NCI-H524 (cell line): ENCODE measurements around the gene STX5.
A peak's percentile ranks its signal among the peaks of the same experiment; 100 is the strongest.
"Not testable (repeated sequence)": the region's sequence is repeated elsewhere in the genome, so short reads cannot be mapped to it uniquely, and the experiment has no call there.

Source experiments
- DNase-seq, 2 experiments: peaks; one replicate each; lab custom pipeline; 2025; lab: John Stamatoyannopoulos, UW

STX5 gene

DNA sequence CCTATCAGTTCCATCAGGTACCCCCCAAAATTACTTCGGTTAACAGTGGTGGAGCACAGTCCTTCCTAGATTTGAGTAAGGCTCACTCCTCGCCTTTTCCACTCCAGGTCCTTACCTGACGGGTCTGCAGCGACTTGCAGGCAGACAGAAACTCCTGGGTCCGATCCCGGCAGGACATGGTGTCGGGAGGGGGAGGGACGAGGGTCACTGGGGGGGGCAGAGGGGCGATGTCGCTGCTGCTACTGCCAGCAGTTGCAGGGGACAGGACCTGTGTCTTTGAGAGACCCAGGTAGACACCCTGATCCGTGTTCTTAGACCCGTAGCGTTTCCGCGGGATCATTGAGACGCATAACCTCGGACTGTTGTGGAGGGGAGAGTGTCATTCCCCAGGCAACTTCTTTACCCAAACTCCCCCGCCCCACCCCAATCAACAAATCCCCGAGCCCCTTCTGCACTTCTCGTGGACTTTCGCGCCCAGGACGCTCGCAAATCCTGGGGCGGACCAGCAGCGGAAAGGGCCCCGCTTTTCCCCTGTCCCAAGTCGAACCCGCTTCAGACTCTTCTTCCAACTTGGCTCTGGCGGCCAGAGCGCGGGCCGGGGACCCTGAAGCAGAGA is 839 bp downstream of the STX5 start:
- peak; percentile 71 to 82 for DNase-seq

DNA sequence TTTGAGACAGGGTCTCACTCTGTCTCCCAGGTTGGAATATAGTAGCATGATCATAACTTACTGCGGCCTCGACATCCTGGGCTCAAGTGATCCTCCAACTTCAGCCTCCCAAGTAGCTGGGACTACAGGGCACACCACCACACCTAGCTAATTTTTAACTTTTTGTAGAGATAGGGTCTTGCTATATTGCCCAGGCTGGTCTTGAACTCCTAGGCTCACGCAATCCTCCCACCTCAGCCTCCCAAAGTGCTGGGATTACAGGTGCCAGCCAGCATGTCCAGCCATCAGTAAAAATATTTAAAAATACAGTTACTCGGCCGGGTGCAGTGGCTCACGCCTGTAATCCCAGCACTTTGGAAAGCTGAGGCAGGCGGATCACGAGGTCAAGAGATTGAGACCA is 3.7 kb downstream of the STX5 start:
- not testable (repeated sequence) for DNase-seq

DNA sequence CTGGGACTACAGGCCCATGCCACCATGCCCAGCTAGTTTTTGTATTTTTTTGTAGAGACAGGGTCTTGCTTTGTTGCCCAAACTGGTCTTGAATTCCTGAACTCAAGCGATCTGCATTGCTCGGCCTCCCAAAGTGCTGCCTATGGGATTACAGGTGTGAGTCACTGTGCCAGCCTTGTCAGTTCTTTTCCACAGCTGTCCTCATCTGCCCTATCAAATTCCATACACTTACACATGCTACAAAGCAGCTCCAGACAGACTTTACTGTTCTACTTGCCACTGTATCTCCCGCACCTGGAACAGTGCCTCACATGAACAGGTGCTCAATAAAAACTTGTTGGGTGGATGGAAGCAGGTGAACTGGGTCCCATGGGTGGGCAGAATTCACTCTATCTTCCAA is 8.2 kb downstream of the STX5 start:
- DNase-seq = no peak

DNA sequence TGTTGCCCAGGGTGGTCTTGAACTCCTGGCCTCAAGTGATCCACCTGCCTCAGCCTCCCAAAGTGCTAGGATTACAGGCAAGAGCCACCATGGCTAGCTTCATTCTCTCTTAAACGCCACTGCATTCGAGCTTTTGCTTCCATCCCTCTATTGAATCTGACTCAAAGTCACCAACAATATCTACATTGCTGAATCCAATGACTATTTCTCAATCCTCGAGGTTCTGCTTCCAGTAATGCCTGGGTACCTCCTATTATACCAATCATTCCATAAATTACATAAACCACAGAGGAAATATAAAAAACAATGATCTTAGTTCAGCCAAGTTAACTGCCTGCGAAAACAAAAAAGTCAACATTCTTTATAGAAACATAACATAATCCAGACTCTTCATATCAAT is 14.7 kb downstream of the STX5 start:
- DNase-seq = no peak

DNA sequence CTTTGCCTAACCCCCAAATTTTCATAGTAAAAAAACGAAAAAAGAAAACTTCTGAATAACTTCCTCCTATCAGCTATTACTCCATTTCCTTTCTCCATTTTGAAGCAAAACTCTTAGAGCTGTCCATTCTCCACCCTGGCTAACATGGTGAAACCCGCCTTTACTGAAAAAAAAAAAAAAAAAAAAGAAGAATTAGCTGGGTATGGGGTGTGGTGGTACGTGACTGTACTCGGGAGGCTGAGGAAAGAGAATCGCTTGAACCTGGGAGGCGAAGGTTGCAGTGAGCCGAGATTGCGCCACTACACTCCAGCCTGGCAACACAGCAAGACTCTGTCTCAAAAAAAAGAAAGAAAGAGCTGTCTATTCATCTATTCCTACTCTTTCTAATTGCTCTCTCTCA is 15.3 kb downstream of the STX5 start:
- DNase-seq = no peak

DNA sequence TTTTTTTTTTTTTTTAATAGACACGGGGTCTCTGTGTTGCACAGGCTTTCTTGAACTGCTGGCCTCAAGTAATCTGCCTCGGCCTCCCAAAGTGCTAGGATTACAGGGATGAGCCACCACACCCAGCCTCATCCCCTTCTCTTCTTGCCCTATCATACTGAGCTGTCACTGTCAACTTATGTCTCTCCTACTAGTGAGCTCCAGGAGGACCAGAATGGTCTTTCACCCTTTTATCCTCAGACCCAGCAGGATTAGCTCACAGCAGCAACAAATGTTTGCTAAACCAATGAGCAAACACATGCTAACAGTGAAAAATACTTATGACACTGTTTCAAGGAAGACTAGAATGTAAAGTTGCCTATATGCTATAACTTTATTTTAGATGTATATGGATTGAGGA is 20.2 kb downstream of the STX5 start:
- no peak for DNase-seq

DNA sequence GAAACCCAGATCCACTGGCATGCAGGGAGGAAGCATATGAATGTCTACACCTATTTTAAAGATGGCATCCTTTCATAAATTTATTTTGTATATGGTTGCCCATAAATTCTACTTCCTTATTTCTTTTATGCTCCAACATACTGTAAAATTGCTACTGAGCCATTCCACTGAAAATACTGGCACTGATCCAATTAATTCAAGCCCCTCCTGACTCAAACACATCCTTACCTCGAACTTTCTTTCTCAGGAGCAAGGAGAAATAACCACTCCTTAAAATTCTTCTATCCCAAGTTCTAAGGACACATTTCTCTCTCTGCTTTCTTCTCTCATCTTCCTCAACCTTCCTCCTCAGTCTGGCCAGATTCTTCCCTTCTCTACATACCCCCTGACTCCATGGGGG is 21.1 kb downstream of the STX5 start:
- no peak for DNase-seq

DNA sequence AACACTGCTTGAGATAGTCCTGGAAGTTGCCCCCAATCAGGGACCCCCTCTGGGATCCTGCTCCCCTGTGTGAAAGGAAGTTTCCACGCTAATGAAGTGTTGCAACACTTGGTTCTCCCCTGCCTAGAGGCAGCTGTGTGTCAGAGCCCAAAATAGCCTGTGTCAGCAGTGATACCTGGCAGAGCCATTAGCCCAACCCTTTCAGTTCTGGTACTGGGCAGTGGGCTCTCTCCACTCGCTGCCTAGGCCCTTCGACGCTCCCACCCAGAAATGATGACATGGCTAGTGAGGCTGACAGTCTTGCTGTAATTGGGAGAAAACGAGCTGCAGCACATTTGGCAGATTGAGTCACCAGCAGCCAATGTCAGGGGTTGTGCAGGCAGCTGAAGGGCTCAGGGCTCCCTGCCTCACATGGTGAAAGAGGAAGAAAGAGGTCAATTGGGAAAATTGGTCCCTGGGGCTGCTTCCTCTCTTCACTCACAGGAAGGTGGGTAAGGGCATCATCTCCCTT is 25.2 kb downstream of the STX5 start:
- no peak for DNase-seq

DNA sequence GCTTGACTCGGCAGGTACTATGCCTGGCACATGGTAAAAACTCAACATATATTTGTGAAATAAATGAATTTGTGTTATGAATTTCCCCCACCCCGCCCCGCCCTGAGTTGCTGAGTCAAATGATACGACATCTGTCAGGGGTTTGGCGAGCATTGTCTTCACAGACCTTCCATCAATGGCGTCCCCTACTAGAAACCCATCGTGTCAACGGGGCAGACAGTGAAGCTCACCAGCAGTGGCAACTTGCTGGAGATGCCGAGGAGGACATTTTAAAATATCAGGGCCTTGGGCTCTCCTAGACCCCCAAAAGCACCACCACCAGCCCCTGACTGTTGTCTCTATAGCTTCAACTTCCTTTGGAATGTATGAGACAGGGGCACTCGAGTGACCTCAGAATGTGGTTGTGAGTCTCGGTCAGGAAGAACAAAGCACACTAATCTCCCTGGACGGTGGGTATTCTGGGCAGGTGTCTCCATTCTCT is 25.9 kb downstream of the STX5 start:
- peak; percentile 31 to 51 for DNase-seq

DNA sequence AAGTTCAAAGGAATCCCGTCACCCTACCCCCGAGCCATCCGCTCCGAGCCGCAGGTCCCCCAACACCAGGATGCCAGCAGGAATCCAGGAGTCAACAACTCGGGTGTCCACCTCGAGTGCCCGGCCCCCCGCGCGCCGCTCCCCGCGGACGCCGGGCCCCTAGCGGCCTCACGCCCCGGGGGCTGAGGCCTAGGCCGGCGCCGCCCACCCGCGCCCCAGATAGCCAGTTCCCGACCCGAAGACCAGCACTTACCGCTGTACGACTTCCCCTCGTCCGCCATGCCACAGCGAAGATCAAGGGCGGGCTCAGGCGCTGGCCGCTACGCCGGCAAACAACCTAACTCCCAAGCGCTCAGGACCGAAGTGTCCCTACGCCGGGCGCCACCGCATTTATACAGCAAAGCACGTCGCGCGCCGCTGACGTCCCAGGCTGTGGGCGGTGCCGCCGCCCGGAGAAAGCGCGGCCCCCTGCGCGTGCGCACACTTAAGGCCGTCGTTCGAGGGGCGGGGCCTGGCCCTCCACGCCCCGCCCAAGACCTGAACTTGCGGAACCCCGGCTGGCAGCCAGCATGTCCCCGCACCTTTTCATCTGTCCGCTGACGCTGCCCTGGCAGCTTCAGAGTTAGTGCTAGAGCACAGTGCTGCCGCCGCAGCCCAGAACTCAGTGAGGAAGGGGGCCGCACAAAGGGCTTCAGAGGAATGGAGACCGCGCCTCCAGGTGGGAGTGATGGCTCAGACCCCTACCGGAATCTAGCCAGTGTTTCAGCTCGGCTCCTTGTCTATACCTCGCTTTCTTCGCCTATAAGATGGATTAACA is 26.6 kb downstream of the STX5 start, which contains the start of gene NXF1:
NXF1 (minus strand) TSS at position 365 of the 817 bp plus-strand sequence; CDS start at position 281, 84 bp downstream.
- peak; percentile 87 to 93 for DNase-seq

DNA sequence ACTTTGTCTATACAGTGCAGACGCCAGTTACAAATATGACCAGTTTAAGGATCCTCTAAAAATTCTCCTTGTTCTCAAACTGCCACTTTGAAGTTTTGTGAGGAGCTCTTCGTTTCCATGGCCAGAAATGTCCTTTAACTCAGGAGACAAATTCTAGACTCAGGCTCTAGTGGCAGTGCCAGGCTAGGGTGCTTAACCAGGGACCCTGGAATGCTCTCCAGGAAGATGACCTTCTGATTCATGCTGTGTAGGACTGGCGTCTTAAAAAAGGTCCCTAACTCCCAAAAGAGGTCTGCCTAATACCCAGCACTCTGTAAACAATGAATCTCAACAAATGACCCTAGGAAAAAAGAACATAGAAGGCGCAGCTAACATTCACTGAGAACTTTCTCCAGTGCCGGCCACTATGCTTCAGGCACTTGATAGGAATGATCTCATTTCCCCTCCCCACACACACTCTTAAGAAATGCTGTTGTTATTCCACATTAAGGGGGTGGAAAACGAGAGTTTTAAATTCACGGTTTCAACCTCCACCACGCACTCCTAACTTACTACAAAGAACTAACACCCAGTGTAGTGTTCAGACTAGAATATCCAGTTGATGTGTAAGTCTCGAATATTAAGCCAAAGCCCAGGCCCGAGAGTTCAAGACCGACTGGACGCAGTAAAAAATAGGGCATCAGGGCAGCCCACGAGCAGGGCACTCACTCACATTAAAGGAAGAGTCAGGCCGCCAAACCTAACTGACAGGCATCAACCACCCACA is 27.4 kb downstream of the STX5 start:
- peak in 1 of 2 experiments; percentile 33 for DNase-seq

DNA sequence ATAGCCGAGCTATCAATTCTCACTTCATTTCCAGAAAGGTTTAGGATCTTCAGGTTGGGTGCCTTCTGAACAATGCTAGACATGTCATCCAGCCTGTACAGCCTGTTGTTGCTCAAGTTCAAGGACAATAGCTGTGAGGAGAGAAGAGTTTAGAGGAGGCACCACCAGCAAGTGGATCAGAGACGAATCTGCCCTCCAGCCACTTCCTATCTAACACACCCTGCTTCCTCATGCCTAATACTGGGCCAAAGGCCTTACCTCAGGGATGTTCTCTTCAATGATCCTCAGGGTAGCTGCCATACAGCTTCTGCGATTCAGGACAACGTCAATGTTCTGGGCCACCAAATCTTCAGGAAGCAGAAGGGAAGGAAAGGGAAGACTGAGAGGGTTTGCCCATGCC is 30.8 kb downstream of the STX5 start:
- DNase-seq = no peak

DNA sequence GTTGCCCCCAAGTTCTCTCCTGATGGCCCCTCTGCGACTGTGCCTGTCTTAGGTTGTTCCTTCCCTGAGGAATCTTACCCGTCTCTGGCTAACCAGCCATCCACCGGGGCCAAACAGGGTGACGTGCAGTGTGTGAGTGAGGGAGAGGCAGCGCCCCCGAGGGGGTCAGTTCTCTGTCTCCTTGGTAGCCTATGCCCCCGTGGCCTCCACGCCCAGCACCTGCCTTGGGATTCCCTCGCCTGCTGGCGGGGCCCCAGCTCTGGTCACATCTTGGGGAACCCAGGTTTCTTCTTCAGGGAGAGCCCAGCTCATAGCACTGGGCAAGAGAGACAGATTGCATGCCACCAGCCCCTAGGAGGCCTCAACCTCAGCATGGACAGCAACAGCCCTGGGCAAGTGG is 32.4 kb downstream of the STX5 start:
- no peak for DNase-seq

DNA sequence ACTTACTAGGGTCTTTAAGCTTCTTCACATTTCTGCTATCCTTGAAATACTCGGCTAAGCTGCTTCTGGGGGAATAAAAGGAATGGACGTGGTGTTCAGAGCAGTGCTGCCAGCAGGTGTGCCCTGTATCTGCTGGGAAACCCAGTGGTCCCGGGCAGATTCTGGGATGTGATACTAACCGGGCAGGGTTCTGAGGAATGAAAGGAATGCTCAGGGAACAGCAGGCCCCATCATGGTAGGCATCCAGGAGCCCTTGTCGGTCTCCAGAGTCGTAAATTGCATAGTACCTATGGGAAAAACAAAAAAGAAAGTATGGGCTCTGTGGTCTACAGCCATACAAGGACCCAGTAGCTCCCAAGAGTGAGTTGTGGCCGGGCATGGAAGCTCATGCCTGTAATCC is 35.6 kb downstream of the STX5 start:
- no peak for DNase-seq

DNA sequence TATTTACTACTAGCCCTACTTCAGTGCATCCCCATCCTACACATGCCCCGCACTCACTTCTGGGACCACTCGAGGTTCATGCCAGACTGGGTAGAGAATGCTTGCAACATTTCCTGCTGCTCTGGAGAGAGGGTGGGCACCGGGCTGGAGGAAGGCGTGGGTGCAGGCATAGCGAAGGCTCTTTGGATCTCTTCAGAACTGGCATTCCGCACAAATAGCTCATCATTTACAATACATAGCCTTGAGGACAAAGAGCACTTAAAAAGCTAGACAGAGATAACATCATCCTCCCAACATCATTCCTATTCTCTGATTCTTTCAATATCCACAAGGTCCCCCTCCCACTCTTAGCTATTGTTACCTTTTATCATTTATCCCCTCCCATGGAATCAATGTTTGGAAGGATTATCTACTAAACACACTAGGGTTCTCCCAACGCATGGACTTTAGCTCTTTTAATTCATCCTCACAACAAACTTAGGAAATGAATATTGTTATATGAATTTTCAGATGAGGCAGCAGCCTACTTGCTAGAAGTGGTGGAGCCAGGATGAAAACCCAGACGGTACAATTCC is 37.6 kb downstream of the STX5 start:
- no peak for DNase-seq

DNA sequence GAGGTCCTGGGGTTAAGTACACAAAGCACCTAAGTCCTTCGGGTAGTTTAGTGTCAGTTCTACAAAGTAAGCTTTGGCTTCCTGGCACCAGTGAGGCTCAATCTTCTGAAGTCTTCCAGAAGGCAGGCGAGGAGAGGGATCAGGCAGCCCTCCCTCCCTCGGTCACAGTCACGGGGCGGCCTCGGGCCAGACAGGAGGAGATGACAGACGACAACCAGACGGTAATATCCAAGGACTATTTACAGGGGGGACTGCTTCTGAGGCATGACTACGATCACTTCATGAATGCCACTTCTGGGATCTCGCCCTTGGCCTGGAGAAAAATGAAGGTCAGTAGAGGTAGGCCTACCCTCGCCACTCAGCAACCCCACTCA is 39.7 kb downstream of the STX5 start:
- peak in 1 of 2 experiments; percentile 40 for DNase-seq

DNA sequence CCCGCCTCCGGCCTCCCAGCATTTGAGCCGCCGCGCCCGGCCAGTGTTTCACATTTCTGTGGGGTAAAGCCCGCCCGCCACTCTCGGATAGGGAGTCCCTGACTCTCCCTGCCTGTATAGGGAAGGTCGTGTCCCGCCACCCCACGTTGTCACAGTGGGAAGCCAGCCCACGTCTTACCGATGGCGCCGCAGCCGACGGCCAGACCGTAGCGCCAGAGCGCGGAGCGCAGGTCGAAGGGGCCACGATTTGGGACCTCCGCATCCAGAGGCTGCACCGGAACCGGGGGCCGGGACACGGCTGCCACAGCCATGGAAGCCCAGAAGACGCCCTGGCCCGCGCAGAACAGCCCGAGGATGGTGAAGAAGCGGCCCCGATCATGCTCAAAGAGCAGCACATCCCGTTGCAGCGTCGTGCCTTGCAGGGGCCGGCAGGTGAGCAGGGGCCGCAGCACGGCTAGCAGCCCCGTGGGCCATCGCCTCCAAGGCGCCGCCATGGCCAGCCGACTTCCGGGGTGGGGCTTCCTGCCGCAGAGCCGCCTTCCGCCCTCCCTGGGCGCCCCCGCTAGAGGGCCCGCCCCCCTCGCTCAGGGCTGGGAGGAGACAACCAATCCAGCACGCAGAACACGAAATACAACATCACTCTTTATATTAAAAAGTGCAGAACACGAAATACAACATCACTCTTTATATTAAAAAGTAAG is 40.2 kb downstream of the STX5 start, which contains the start of gene TMEM223:
TMEM223 (minus strand) TSS at position 506 of the 701 bp plus-strand sequence; CDS start at position 494, 12 bp downstream.
- peak; percentile 17 to 60 for DNase-seq

DNA sequence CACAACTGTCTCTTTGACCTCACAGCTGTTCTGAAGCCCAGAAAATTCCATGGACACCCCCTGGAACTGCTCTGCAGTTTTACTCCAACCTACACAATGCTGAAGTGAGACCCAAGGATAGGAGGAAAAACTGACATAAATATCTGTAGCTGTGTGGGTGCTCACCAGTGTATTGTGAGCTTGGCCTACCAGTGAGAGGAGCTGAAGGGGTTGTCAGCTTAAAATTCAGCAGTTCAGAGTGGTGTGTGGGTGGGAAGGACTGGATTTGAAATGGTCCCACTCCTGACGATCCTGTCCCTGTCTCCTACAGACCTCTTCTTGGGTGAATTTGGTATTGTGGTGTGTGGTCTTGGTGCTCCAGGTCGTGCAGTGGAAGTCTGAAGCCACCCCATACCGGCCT is 42.3 kb downstream of the STX5 start:
- no peak for DNase-seq

DNA sequence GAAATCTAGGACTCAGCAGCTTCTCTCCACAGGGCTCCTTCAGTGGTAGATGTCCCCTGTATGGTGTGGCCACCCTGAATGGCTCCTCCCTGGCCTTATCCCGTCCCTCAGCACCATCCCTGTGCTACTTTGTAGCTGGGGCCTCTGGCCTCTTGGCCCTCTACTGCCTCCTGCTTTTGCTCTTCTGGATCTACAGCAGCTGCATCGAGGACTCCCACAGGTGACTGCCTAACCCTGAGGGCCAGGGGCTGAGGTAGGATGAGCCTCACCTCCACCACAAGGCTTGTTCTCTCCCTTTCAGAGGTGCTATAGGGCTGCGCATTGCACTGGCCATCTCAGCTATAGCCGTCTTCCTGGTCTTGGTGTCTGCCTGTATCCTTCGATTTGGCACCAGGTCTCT is 42.9 kb downstream of the STX5 start:
- no peak for DNase-seq

DNA sequence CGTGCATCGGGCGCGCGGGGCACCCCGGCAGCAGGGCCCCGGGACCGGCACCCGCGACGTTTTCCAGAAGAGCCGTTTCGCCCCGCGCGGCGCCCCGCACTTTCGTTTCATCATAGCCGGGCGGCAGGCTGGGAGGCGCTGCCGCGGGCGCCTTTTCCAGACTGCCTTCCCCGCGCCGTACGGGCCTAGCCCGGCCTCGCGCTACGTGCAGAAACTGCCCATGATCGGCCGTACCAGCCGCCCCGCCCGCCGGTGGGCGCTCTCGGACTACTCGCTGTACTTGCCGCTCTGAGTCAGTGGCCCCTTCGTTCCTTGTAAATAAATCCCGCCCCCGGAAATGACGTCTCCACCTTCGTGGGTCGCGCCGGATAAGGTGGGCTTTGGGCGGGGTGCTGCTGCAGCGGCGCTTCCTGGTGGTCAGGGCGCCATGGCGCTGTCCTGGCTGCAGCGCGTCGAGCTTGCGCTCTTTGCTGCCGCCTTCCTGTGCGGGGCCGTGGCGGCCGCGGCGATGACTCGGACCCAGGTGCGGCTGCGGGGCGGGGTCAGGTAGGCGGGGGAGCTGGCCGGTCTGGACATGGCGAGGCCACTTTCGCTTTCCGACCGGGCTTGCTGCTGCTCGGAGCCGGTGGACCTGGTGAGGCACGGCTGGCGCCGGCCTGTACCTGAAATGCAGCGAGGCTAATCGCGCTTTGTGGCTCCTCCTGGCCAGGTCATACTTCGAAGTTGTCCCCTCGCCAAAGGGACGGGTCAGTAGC is 44.7 kb downstream of the STX5 start, which contains the start of gene TMEM179B:
TMEM179B (plus strand) TSS at position 398 of the 755 bp plus-strand sequence; CDS start at position 428, 30 bp downstream.
- peak; percentile 91 to 96 for DNase-seq
